Fibroblast of gingiva (primary cell): Measurements from ENCODE around the gene COPRS.

ENCODE experiments used
- DNase-seq: peaks from one replicate; pipeline ENCODE4 v3.0.0-alpha.2; 2011; ENCODE audit warnings: low read depth

The COPRS gene

DNA sequence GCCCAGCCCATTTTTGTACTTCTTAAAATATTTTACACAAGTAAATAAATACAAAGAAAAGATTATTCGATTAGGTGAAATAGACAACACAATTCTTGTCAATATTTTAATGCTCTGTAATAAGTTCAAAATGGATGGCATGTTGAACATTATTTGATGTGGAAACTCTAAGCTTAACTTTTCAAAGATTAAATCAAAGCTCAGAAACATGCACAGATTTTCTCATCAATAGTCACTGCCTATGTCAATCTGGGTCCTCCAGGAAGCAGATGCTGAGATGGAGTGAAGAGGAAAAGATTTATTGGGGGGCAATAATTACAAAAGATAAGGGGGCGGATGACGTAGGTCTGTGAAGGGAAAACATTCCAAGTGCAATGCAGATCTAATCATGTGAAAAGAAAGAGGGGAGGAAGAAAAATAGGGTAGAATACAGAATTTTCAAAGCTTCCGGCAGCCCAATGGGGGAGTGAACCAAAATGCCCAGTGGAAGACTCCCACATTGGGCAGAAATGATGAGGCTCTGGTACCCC lies 50.5 kb downstream of the COPRS start:
- no peak for DNase-seq

DNA sequence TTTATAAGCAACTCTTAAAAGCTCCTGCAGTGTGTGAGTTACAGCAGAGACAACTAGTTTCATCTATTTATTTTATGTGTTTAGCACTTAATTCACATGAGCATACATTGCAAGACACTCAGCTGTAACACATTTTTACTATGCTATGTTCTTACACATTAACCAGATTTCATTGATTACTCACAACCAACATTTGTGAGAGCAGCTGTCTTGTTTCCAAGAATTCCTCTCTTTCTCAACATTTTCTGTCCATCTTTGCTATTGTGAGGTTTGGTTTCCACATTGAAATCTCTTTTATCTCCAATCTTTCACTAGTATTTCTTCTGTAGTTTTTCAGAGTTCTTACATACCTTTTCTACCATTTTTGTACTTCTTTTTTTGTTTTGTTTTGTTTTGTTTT lies 51.2 kb downstream of the COPRS start:
- DNase-seq: no peak

DNA sequence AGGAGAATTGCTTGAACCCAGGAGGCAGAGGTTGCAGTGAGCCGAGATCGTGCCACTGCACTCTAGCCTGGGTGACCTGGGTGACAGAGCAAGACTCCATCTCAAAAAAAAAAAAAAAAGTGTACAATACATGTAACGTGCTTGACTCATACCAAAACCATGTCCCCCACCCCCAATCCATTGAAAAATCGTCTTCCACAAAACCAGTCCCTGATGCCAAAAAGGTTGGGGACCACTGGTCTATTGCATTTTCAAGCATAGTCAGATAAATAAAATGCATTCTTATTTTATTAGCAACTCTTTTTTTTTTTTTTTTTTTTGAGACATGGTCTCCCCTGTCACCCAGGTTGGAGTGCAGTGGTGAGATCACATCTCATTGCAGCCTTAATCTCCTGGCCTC lies 52.1 kb downstream of the COPRS start:
- no peak for DNase-seq

DNA sequence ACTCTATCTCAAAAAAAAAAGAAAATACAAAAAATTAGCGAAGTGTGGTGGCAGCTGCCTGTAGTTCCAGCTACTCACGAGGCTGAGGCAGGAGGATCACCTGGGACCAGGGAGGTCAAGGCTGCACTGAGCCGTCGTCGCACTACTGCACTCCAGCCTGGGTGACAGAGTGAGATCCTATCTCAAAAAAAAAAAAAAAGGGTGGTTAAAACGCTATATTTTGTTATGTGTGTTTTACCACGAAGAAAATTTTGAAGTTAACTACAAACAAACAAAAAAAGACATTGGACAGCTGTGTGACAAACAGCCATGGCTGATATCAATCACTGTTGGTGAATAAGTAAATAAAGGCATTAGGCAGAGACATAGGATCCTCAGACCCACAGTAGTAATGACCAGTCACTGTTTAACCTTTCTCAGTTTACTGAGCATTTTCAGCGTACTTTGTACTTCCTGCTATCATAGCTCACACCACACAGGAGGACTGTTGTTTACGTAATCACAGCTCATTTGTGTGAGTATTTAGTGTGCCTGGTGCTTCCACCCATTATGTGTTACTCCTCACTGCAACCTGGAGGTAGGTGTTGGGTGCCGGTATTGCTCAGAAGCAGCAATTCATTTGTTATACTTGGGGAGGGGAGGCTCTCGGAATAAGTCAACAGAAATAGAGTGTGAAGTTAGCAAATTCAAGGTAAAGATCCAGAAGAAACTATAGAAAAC lies 55.4 kb downstream of the COPRS start:
- no peak for DNase-seq

DNA sequence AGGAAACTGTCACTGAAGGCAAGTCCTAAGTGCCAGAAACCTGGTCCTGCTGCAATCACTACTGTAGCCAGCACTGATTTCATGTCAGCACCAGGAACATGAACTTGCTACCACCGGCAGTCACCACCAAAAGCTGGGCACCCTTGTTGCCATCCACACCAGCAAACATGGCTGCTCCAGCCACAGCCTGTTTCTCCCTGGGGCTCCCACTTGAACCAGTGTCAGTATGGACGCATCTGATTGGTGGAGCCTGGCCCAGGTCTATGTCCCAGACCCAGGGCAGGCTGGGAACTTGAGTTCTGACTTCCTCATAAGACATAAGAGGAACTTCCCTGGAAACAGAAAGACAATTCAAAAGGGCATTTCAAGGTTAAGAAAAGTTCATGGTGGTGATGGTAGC lies 56.5 kb downstream of the COPRS start:
- no peak for DNase-seq
